Keratinocyte (primary cell): ENCODE data around the gene GRM3. TPM values are rescaled to one million over a fixed set of nuclear protein-coding genes. Genes with fewer than 3 reads are reported as not detected.

Experiments used
- DNase-seq: peaks from one replicate; pipeline ENCODE4 v3.0.0-alpha.2; 2011; ENCODE audit warnings: low read depth, missing footprints, low spot score
- FAIRE-seq: peaks from 2 replicates; lab custom pipeline; 2011; peaks lifted over from hg19 to GRCh38; lab: Jason Lieb, UNC
- H2AFZ ChIP-seq: 2 replicates; pipeline ENCODE4 v1.6.0; 2012; ENCODE audit warnings: low read length, control low read depth, inconsistent platforms; ENCODE audit not compliant: control insufficient read depth
- H3K27ac ChIP-seq: 2 replicates; pipeline ENCODE4 v1.5.1; 2011; ENCODE audit warnings: low read length; ENCODE audit not compliant: control insufficient read depth, insufficient read depth
- H3K27me3 ChIP-seq: 3 replicates; pipeline ENCODE4 v1.6.0; 2011; ENCODE audit warnings: low read length; ENCODE audit not compliant: control insufficient read depth, insufficient read depth; ENCODE audit errors: extremely low read depth
- H3K36me3 ChIP-seq, 2 experiments: 2 replicates in 1 of 2; 3 replicates in 1 of 2; pipeline ENCODE4 v1.5.1; 2011; ENCODE audit warnings: low read length in 2 of 2, mild to moderate bottlenecking in 1 of 2; ENCODE audit not compliant: control insufficient read depth in 2 of 2, insufficient read depth in 2 of 2; ENCODE audit errors: extremely low read depth in 1 of 2
- H3K4me1 ChIP-seq: 3 replicates; pipeline ENCODE4 v1.5.1; 2011; ENCODE audit warnings: low read length; ENCODE audit not compliant: control insufficient read depth, insufficient read depth; ENCODE audit errors: extremely low read depth
- H3K4me2 ChIP-seq: 3 replicates; pipeline ENCODE4 v1.6.0; 2011; ENCODE audit warnings: low read depth, low read length; ENCODE audit not compliant: control insufficient read depth, insufficient read depth; ENCODE audit errors: extremely low read depth
- H3K4me3 ChIP-seq, 3 experiments: fragments of 200-600 bp in 1 of 3; sonication (generic) in 1 of 3; 2 replicates in 2 of 3; 3 replicates in 1 of 3; pipeline ENCODE4 v1.5.1; 2011 to 2016; ENCODE audit warnings: low read length in 3 of 3, mild to moderate bottlenecking in 3 of 3, control low read depth in 2 of 3, inconsistent platforms in 1 of 3, low read depth in 1 of 3, mixed read lengths in 1 of 3, mixed run types in 1 of 3, moderate library complexity in 1 of 3; ENCODE audit not compliant: control insufficient read depth in 2 of 3, insufficient read depth in 2 of 3; ENCODE audit errors: extremely low read depth in 1 of 3
- H3K79me2 ChIP-seq: 2 replicates; pipeline ENCODE4 v1.6.0; 2012; ENCODE audit warnings: low read length; ENCODE audit not compliant: control insufficient read depth, insufficient read depth
- H3K9ac ChIP-seq: 3 replicates; pipeline ENCODE4 v1.6.0; 2011; ENCODE audit warnings: low read length; ENCODE audit not compliant: control insufficient read depth, insufficient read depth; ENCODE audit errors: extremely low read depth
- H3K9me1 ChIP-seq: 3 replicates; pipeline ENCODE4 v1.6.0; 2011; ENCODE audit warnings: low read length; ENCODE audit not compliant: control insufficient read depth, insufficient read depth; ENCODE audit errors: extremely low read depth
- H3K9me3 ChIP-seq: 2 replicates; pipeline ENCODE4 v1.5.1; 2012; ENCODE audit warnings: low read depth, low read length; ENCODE audit not compliant: control insufficient read depth
- H4K20me1 ChIP-seq: 3 replicates; pipeline ENCODE4 v1.6.0; 2011; ENCODE audit warnings: low read length; ENCODE audit not compliant: control insufficient read depth, insufficient read depth; ENCODE audit errors: extremely low read depth
- CTCF ChIP-seq, 3 experiments: IDR thresholded peaks in 1 of 3; conservative IDR thresholded peaks in 1 of 3; optimal IDR thresholded peaks in 1 of 3; 2 replicates in 2 of 3; 3 replicates in 1 of 3; pipeline versions ENCODE3 to v1.5.1; 2011; ENCODE audit warnings: low read length in 3 of 3, mild to moderate bottlenecking in 3 of 3, moderate library complexity in 2 of 3, control low read depth in 1 of 3, inconsistent platforms in 1 of 3; ENCODE audit not compliant: insufficient read depth in 2 of 3; ENCODE audit errors: extremely low read depth in 1 of 3
- EZH2 ChIP-seq: IDR thresholded peaks from one replicate; pipeline ENCODE4 v1.6.1; 2012; ENCODE audit warnings: inconsistent platforms, mild to moderate bottlenecking, low read length, moderate library complexity
- dilution Hi-C: fragments of 300-500 bp; cut with MboI; formaldehyde crosslinking; loops from one replicate; pipeline ENCODE4 v1.7.0; 2020; ENCODE audit warnings: low sequenced_read_pairs; ENCODE audit not compliant: extremely low pct_ligation_motif_present
- polyA plus RNA-seq, 5 experiments: library from polyadenylated mRNA; depleted of rRNA in 3 of 5; stranded (reverse) in 3 of 5; stranded (forward) in 1 of 5; unstranded in 1 of 5; fragments of >200 nt; gene quantifications; 1 replicate in 1 of 5; 2 replicates in 3 of 5; 3 replicates in 1 of 5; pipeline versions ENCODE4 v1.2.1 to v1.2.3, GENCODE V29; 2011 to 2012; ENCODE audit warnings: missing spikeins in 2 of 5, low read depth in 1 of 5, low replicate concordance in 1 of 5

The GRM3 gene
- polyA plus RNA-seq, 1 donor (not counting 4 experiments of a cell fraction or from before 2014, with no cell fraction given), result not detected

- dilution Hi-C loops, result no loop called here
- no peak overlapping the region for H3K9ac ChIP-seq
- FAIRE-seq, result no peak
These were observed 171.1 kb downstream of the GRM3 start for GRCh38 chr7:86814661-86815379.

GRCh38 chr7:86815556-86815955 lies 171.8 kb downstream of the GRM3 start:
- Histone ChIP-seq H3K4me2 (no peak overlapping the region), H3K4me3 (no peak overlapping the region), H3K27me3 (no peaks in the 10 kb centered on the region), H3K9me1 (no peaks in the 10 kb centered on the region), H3K27ac (no peak overlapping the region), H3K9me3 (no peaks in the 10 kb centered on the region), H3K9ac (no peak overlapping the region), H2AFZ (no peak overlapping the region), H3K36me3 (no peaks in the 10 kb centered on the region), H3K4me1 (no peaks in the 10 kb centered on the region), H3K79me2 (no peaks in the 10 kb centered on the region), H4K20me1 (no peaks in the 10 kb centered on the region)
- dilution Hi-C loops, result no loop called here
- no peak for FAIRE-seq
- no peak for DNase-seq
- TF ChIP-seq CTCF (optimal IDR thresholded peaks at IDR 0.05 in 1 of 3, IDR thresholded peaks at IDR 0.05 in 1 of 3, conservative IDR thresholded peaks at IDR 0.05 in 1 of 3; ENCODE audit: extremely low read depth in 1 of 3, insufficient read depth in 2 of 3, low read length in 3 of 3), result no peak
- TF ChIP-seq EZH2, result no peak

More at GRCh38 chr7:86814661-86815379, 171.1 kb downstream of the GRM3 start:
- Histone ChIP-seq H3K27ac (no peak overlapping the region), H3K4me3 (no peak overlapping the region), H3K4me2 (no peak overlapping the region), H2AFZ (no peak overlapping the region), H3K27me3 (no peaks in the 10 kb centered on the region), H3K36me3 (no peaks in the 10 kb centered on the region), H3K4me1 (no peaks in the 10 kb centered on the region), H3K79me2 (no peaks in the 10 kb centered on the region), H3K9me3 (no peaks in the 10 kb centered on the region), H4K20me1 (no peaks in the 10 kb centered on the region), H3K9me1 (no peaks in the 10 kb centered on the region)
- DNase-seq, result no peak
- TF ChIP-seq CTCF (optimal IDR thresholded peaks at IDR 0.05 in 1 of 3, IDR thresholded peaks at IDR 0.05 in 1 of 3, conservative IDR thresholded peaks at IDR 0.05 in 1 of 3; ENCODE audit: extremely low read depth in 1 of 3, insufficient read depth in 2 of 3, low read length in 3 of 3) (peak; percentile 28 to 38 (median 33)), EZH2 (no peak)
